Measurements from ENCODE around the gene NIBAN1.

GRCh38 chr1:184941735-184942134 is 32.6 kb downstream of the NIBAN1 start:
- TF ChIP-seq EP300 (IDR thresholded peaks at IDR 0.05; ENCODE audit: borderline replicate concordance) (no peak), CEBPB (IDR thresholded peaks at IDR 0.05) (no peak), ZBTB7A (IDR thresholded peaks at IDR 0.05; ENCODE audit: low read depth) (no peak), TAF1 (IDR thresholded peaks at IDR 0.05; ENCODE audit: low read depth) (no peak), EGR1 (IDR thresholded peaks at IDR 0.05) (no peak), RAD21 (IDR thresholded peaks at IDR 0.05; ENCODE audit: low read depth) (no peak), YY1 (IDR thresholded peaks at IDR 0.05; ENCODE audit: low read depth) (no peak), CREB1 (IDR thresholded peaks at IDR 0.05; ENCODE audit: low read depth) (no peak), TEAD4 (IDR thresholded peaks at IDR 0.05) (no peak), REST (IDR thresholded peaks at IDR 0.05; ENCODE audit: low read depth) (no peak)

All from Ishikawa (cell line).